G401 (cell line): ENCODE data around the gene SNRPE. TPM values are rescaled to one million over a fixed set of nuclear protein-coding genes. Genes with fewer than 3 reads are reported as not detected.

Source experiments
- total RNA-seq: library from RNA; depleted of rRNA; stranded (reverse); fragments of >200 nt; shearing (Covaris generic); gene quantifications from 2 replicates; pipeline ENCODE4 v1.2.3, GENCODE V29; 2014; rRNA removed

The SNRPE gene
- total RNA-seq, 1 experiment from 2014 or later, result 149 TPM

Other genes with a start within 250 kb of the SNRPE start
- gene ATP2B4, start 234.8 kb upstream of the SNRPE start, total RNA-seq, result 5.4 and 6.7 TPM in 2 replicates
- gene LAX1, start 96.4 kb upstream of the SNRPE start, total RNA-seq, result not detected in 2 replicates
- gene ZBED6, start 66.0 kb upstream of the SNRPE start, total RNA-seq, result 4.2 and 7.4 TPM in 2 replicates
- 40.6 and 57.6 TPM in 2 replicates for gene ZC3H11A, start 66.0 kb upstream of the SNRPE start, total RNA-seq
- 0.06 TPM in 1 of 2 replicates, not detected in the other for gene SOX13, start 211.5 kb downstream of the SNRPE start, total RNA-seq